ENCODE results near the gene SLC35A1. TPM values are rescaled to one million over a fixed set of nuclear protein-coding genes. Genes with fewer than 3 reads are reported as not detected.

The SLC35A1 gene, protein sequence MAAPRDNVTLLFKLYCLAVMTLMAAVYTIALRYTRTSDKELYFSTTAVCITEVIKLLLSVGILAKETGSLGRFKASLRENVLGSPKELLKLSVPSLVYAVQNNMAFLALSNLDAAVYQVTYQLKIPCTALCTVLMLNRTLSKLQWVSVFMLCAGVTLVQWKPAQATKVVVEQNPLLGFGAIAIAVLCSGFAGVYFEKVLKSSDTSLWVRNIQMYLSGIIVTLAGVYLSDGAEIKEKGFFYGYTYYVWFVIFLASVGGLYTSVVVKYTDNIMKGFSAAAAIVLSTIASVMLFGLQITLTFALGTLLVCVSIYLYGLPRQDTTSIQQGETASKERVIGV
- 10 to 100 TPM; 12.1 to 23.6 (median 20.2) TPM for total RNA-seq

DNA sequence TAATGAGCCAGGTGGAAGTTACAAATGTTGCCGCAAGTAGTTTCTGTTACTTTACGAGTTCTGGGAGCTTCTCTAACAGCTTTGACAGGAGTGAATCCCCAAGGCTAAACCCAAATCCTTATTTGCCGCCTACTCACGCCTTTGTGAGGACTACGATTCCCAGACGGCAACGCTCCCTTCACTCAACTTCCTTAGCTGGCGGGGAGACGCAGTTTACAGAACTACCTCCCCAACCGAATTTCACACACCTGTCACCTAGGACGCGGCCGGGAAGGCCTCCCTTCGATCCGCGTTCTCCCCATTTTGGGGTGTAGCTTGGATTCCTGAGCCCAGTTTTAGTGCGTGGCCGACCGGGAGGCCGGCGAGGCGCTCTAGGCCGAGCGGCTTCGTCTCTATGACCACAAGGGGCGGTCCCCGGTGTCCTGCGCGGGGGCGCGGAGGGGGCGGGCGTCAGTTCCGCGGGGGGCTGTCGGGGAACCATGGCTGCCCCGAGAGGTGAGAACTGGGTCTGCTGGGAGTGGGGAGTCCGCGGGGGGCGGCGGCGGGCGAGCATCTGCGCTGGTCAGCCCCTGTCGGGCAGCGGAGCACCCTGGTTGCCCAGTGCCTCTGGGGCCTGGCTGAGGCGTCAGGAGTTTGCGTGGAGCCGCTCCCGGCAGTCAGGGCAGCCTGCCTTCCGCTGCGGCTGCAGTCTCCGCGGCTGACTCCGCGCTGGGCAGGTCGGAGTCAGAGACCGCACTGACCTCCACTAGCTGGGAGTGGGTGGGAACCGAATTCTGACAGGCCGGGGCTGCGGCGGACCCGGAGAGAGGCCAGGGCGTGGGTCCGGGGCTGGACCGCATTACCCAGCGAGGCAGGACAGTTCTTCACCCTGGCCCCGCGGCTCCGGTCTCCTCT lies at the start of gene SLC35A1:
TSS of gene SLC35A1 (plus strand) at position 450 of the 894 bp plus-strand sequence. CDS start at position 480, 30 bp downstream.
- TF ChIP-seq, protein P1, sequence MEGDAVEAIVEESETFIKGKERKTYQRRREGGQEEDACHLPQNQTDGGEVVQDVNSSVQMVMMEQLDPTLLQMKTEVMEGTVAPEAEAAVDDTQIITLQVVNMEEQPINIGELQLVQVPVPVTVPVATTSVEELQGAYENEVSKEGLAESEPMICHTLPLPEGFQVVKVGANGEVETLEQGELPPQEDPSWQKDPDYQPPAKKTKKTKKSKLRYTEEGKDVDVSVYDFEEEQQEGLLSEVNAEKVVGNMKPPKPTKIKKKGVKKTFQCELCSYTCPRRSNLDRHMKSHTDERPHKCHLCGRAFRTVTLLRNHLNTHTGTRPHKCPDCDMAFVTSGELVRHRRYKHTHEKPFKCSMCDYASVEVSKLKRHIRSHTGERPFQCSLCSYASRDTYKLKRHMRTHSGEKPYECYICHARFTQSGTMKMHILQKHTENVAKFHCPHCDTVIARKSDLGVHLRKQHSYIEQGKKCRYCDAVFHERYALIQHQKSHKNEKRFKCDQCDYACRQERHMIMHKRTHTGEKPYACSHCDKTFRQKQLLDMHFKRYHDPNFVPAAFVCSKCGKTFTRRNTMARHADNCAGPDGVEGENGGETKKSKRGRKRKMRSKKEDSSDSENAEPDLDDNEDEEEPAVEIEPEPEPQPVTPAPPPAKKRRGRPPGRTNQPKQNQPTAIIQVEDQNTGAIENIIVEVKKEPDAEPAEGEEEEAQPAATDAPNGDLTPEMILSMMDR (IDR thresholded peaks at IDR 0.05; ENCODE audit: low read depth) = no peak

DNA sequence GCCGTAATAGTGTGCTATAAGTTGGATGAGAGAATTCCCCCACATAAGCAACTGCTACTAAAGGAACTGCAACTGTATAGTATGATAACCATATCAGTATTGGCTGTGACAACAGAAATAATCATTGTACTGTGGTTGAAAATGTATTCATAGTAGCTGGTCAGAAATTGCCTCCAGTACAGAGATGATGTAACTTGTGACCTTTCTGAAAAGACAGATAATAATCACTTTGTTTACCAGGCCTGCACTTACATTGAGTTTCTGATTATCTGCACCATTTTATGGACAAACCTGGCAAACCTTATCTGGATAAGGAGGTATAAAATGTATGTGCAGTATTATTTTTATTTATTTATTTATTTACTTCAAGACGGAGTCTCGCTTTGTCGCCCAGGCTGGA lies 46.0 kb upstream of the SLC35A1 start:
- TF ChIP-seq, protein P1 (IDR thresholded peaks at IDR 0.05; ENCODE audit: low read depth) = no peak

DNA sequence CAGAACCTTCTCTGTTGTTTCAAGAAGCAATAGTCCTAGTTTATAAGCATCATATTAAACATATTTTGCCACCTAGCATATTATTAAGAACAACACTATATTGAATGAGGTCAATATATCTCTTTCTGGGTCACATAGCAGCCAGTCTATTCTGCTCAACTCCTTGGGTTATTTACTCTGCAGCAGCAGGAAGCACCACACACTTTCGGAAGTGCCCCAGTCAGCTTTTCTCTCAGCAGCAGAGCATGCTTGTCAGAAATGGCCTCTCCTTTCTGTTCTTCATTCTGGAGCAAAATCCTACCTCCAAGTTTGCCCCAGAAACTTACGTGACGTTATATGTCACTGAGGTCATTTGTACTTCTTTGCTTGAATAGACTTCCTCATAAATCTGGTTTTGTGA lies 42.3 kb upstream of the SLC35A1 start:
- TF ChIP-seq, protein P1 (IDR thresholded peaks at IDR 0.05; ENCODE audit: low read depth) = no peak

DNA sequence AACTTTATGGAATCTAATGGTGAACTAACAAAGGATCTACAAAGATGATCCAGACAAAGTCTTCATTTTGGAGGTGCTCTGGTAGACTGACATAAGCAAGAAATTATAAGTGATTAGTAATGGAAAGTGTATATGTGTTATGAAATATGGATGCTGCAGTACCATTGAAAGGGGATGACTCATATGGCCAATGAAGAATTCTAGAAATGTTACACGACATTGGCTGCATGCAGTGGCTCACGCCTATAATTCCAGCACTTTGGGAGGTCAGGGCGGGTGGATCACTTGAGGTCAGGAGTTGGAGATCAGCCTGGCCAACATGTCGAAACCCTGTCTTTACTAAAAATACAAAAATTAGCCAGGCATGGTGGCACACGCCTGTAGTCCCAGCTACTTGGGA lies 41.5 kb upstream of the SLC35A1 start:
- TF ChIP-seq, protein P1 (IDR thresholded peaks at IDR 0.05; ENCODE audit: low read depth) = no peak

DNA sequence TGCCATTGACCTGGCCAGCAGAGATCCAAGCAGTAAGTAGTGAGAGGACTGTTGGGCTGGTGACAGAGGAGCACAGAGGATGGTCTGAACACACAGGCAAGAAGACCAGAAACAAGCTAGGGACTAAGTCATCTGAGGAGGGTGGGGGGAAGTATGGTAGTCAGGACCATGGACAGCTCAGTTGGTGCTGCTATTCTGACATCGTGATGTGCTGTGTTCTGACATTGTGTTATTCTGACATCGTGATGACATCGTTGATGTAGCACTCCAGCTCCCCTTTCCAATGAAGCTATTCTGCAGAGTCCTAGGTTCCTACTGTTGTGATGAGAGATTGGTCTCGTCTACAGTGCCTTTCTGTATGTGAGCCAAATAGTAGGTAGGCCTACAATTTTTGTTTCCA lies 36.3 kb upstream of the SLC35A1 start:
- TF ChIP-seq, protein P1 (IDR thresholded peaks at IDR 0.05; ENCODE audit: low read depth) = no peak

DNA sequence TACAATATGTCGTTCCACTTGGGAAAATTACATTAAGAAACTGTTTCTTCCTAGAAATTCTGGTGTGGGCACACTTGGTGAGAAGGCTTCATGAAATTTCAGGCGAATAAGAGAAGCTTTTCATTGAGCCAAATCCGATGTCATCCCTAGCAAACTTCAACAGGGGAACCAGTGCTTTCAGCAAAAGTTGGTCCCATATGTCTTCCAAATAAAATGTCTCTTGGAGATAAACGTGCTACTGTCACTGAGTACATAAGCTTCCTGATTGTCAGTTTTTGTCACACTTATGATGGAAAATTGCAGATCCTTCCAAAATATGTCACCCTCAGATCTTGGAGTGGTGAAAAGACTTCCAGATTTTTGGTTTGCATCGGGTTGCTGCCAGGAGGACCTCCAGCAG lies 31.1 kb upstream of the SLC35A1 start:
- TF ChIP-seq, protein P1 (IDR thresholded peaks at IDR 0.05; ENCODE audit: low read depth) = no peak

DNA sequence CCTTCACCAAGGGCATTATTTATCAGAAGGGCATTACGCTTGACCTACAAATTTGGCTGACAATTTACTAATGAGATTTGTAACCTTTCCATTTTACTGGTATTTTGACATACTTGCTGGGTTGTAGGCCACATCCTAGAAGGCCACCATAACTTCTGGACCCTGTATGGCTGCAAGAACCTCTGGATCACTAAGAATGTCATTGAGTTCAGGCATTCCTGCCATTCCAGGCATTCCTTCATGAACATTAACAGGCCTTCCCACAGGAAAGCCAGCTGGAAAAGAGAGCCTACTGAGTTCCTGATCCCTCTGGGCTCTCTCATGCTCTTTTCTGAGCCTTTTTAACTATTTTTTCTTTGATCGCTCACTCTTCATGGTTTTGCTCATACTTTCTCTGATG lies 28.4 kb upstream of the SLC35A1 start:
- TF ChIP-seq, protein P1 (IDR thresholded peaks at IDR 0.05; ENCODE audit: low read depth) = no peak

Measured in subcutaneous adipose tissue (tissue), 4 donors.